Astrocyte of the spinal cord (primary cell): ENCODE data around the gene KLK3.
"Not testable (repeated sequence)": the region's sequence is repeated elsewhere in the genome, so short reads cannot be mapped to it uniquely, and the experiment has no call there.

Experiments
- DNase-seq: peaks from one replicate; pipeline ENCODE4 v3.0.0; 2011; ENCODE audit warnings: low read depth, low spot score
- H3K4me3 ChIP-seq: 2 replicates; pipeline ENCODE4 v1.5.1; 2011; ENCODE audit warnings: low read depth, mild to moderate bottlenecking, low read length, moderate library complexity
- in situ Hi-C: cut with HindIII; loops from 2 replicates; pipeline ENCODE4 v1.10.0; 2017; ENCODE audit warnings: low sequenced_read_pairs
- TF ChIP-seq, protein P1 (sequence below): IDR thresholded peaks from 2 replicates; pipeline ENCODE4 v1.5.1; 2012; ENCODE audit warnings: low read depth, mild to moderate bottlenecking, low read length, inconsistent platforms

Gene KLK3

DNA sequence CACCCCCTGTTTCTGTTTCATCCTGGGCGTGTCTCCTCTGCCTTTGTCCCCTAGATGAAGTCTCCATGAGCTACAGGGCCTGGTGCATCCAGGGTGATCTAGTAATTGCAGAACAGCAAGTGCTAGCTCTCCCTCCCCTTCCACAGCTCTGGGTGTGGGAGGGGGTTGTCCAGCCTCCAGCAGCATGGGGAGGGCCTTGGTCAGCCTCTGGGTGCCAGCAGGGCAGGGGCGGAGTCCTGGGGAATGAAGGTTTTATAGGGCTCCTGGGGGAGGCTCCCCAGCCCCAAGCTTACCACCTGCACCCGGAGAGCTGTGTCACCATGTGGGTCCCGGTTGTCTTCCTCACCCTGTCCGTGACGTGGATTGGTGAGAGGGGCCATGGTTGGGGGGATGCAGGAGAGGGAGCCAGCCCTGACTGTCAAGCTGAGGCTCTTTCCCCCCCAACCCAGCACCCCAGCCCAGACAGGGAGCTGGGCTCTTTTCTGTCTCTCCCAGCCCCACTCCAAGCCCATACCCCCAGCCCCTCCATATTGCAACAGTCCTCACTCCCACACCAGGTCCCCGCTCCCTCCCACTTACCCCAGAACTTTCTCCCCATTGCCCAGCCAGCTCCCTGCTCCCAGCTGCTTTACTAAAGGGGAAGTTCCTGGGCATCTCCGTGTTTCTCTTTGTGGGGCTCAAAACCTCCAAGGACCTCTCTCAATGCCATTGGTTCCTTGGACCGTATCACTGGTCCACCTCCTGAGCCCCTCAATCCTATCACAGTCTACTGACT lies at the start of gene KLK3:
Gene KLK3, plus strand, starts transcription at position 280 of the 775 bp plus-strand sequence. Its CDS starts 41 bp downstream, at position 321.
- in situ Hi-C loops = no loop called here
- no peak within 1 kb of the TSS for H3K4me3 ChIP-seq
- DNase-seq = no peak
- TF ChIP-seq, protein P1, sequence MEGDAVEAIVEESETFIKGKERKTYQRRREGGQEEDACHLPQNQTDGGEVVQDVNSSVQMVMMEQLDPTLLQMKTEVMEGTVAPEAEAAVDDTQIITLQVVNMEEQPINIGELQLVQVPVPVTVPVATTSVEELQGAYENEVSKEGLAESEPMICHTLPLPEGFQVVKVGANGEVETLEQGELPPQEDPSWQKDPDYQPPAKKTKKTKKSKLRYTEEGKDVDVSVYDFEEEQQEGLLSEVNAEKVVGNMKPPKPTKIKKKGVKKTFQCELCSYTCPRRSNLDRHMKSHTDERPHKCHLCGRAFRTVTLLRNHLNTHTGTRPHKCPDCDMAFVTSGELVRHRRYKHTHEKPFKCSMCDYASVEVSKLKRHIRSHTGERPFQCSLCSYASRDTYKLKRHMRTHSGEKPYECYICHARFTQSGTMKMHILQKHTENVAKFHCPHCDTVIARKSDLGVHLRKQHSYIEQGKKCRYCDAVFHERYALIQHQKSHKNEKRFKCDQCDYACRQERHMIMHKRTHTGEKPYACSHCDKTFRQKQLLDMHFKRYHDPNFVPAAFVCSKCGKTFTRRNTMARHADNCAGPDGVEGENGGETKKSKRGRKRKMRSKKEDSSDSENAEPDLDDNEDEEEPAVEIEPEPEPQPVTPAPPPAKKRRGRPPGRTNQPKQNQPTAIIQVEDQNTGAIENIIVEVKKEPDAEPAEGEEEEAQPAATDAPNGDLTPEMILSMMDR = no peak

DNA sequence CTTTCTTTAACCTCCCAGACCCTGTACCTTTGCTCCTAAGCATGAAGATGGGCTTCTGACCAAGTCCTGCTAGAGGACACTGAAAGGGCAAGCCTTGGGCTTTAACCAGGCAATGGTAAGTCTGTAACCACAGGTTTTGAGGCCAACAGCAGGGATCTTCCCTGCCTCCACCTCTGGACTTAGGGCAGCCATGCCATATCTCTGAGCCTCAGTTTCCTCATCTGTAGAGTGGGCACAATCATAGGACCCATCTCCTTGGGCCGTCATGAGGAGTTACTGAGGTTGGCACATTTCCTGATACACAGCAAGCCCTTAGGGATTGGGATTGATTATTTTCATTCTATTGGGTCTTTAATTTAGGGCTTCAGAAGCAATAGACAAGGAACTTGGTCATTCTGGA lies 45.9 kb upstream of the KLK3 start:
- in situ Hi-C loops = no loop called here
- DNase-seq = no peak
- TF ChIP-seq, protein P1 = no peak
- H3K4me3 ChIP-seq = no peak overlapping the region

DNA sequence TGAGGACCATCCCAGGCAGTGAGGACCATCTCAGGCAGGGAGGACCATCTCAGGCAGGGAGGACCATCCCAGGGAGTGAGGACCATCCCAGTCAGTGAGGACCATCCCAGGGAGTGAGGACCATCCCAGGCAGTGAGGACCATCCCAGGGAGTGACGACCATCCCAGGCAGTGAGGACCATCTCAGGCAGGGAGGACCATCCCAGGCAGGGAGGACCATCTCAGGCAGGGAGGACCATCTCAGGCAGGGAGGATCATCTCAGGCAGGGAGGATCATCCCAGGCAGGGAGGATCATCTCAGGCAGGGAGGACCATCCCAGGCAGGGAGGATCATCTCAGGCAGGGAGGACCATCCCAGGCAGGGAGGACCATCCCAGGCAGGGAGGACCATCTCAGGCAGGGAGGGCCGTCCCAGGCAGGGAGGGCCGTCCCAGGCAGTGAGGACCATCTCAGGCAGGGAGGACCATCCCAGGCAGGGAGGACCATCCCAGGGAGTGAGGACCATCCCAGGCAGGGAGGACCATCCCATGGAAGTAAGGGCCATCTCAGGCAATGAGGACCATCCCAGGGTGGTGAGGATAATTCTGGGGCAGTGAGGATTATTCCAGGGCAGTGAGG lies 43.0 kb upstream of the KLK3 start:
- in situ Hi-C loops, H3K4me3 ChIP-seq: not testable (repeated sequence)

DNA sequence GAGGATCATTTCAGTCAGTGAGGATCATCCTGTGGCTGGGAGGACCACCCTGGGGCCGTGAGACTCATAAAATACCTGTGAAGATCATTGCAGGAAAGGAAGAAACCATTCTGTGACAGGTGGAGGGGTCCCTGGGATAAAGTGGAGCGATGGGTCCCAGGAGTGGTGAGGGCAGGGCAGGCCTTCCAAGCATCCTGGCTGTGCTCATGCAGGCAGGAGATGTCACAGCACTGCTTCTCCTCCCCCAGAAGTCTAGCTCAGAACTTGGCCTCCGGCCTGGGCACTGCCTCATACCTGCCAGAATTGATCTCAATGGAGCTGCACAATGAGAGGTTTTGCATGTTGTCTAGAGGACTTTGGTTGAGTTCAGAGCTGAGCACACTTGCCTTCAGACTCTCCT lies 42.2 kb upstream of the KLK3 start:
- in situ Hi-C loops = no loop called here
- DNase-seq = no peak
- TF ChIP-seq, protein P1 = no peak
- no peak overlapping the region for H3K4me3 ChIP-seq

More for the DNA sequence above, 43.0 kb upstream of the KLK3 start:
- not testable (repeated sequence) for DNase-seq

DNA sequence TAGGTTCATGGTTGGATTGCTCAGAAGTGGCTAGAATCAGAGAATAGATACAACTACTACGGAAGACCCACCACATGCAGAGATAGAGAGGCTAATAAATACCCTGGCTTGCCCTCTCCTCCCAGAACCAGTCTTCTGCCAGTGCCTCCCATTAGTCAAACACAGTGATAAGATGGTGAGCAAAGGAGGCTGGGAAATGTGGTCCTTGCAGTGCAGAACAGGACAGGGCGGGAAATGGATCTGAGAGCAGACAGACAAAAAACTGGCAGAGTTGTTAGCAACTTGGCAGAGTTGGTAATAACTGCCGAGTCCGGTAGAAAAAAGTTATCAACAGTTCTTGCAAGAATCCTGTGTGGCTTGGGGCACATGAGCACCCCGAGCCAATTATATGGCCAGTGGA lies 39.8 kb upstream of the KLK3 start:
- no peak overlapping the region for H3K4me3 ChIP-seq
- in situ Hi-C loops = no loop called here
- TF ChIP-seq, protein P1 = no peak
- no peak for DNase-seq

DNA sequence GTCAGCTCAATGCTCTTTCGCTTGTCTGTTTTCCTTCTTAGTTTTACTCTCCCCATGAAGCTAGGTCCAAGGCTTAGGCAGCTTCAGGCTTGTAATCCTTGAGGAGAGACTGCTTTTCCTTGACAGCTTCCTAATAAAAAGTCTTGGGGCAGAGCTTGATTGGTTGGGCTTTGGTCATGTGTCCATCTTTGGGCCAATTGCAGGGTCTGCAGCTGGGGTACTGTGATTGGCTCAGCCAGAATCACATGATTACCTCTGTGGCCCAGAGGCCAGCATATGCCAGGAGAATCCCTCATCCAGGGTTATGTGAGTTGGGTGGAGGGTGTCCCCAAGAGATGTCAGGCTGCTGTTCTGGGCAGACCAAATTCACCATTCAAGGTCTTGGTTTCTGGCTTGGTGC lies 39.3 kb upstream of the KLK3 start:
- in situ Hi-C loops = no loop called here
- no peak overlapping the region for H3K4me3 ChIP-seq
- TF ChIP-seq, protein P1 = no peak
- DNase-seq = no peak
